ENCODE results near the gene SRGAP3.

SRGAP3 gene

GRCh38 chr3:8968375-8968882 lies 281.0 kb downstream of the SRGAP3 start:
- no peak for DNase-seq (ENCODE audit: low read depth, low spot score)

GRCh38 chr3:8967553-8967952 lies 281.9 kb downstream of the SRGAP3 start:
- DNase-seq (ENCODE audit: low read depth, low spot score): no peak

GRCh38 chr3:8966820-8967348 lies 282.6 kb downstream of the SRGAP3 start:
- no peak for DNase-seq (ENCODE audit: low read depth, low spot score)

GRCh38 chr3:8966150-8966819 lies 283.2 kb downstream of the SRGAP3 start:
- no peak for DNase-seq (ENCODE audit: low read depth, low spot score)

- no peak for DNase-seq (ENCODE audit: low read depth, low spot score)
Observed at GRCh38 chr3:8964436-8965370, 284.7 kb downstream of the SRGAP3 start.

- peak; percentile 73 for DNase-seq (ENCODE audit: low read depth, low spot score)
Observed at GRCh38 chr3:8963137-8963853, 286.2 kb downstream of the SRGAP3 start, which contains the start of gene RAD18. Gene RAD18, minus strand, starts transcription at chr3:8963472. Its CDS starts 87 bp downstream, at chr3:8963385.

GRCh38 chr3:8962226-8962861 lies 287.1 kb downstream of the SRGAP3 start:
- DNase-seq (ENCODE audit: low read depth, low spot score): no peak

GRCh38 chr3:8959668-8960067 lies 289.8 kb downstream of the SRGAP3 start:
- no peak for DNase-seq (ENCODE audit: low read depth, low spot score)

- no peak for DNase-seq (ENCODE audit: low read depth, low spot score)
Observed at GRCh38 chr3:8954938-8955763, 294.3 kb downstream of the SRGAP3 start.

GRCh38 chr3:8953313-8953712 lies 296.1 kb downstream of the SRGAP3 start:
- DNase-seq (ENCODE audit: low read depth, low spot score): no peak

GRCh38 chr3:8952130-8952529 lies 297.3 kb downstream of the SRGAP3 start:
- no peak for DNase-seq (ENCODE audit: low read depth, low spot score)

GRCh38 chr3:8945890-8946600 lies 303.4 kb downstream of the SRGAP3 start:
- DNase-seq (ENCODE audit: low read depth, low spot score): no peak

GRCh38 chr3:8942746-8943488 lies 306.5 kb downstream of the SRGAP3 start:
- DNase-seq (ENCODE audit: low read depth, low spot score): no peak

- no peak for DNase-seq (ENCODE audit: low read depth, low spot score)
Observed at GRCh38 chr3:8942115-8942514, 307.3 kb downstream of the SRGAP3 start.

GRCh38 chr3:8938021-8938420 lies 311.4 kb downstream of the SRGAP3 start:
- DNase-seq (ENCODE audit: low read depth, low spot score): no peak

- peak; percentile 36 for DNase-seq (ENCODE audit: low read depth, low spot score)
Observed at GRCh38 chr3:8937064-8938020, 312.1 kb downstream of the SRGAP3 start.

- no peak for DNase-seq (ENCODE audit: low read depth, low spot score)
Observed at GRCh38 chr3:8932507-8932906, 316.9 kb downstream of the SRGAP3 start.

- DNase-seq (ENCODE audit: low read depth, low spot score): no peak
Observed at GRCh38 chr3:8931342-8931741, 318.1 kb downstream of the SRGAP3 start.
